GM10266 (cell line): ENCODE measurements around the gene ATAD1.
"Not testable (repeated sequence)": the region's sequence is repeated elsewhere in the genome, so short reads cannot be mapped to it uniquely, and the experiment has no call there.

Experiments
- DNase-seq: peaks from one replicate; pipeline ENCODE4 v3.0.0; 2012; ENCODE audit errors: extremely low spot score
- CTCF ChIP-seq: IDR thresholded peaks from 2 replicates; pipeline ENCODE4 v1.5.1; 2012; ENCODE audit warnings: mild to moderate bottlenecking, low read depth; ENCODE audit not compliant: control insufficient read depth, insufficient read depth; ENCODE audit errors: missing control alignments

ATAD1 gene

GRCh38 chr10:87852089-87852488, 34.1 kb upstream of the ATAD1 start:
- TF ChIP-seq CTCF: no peak

GRCh38 chr10:87850742-87851205, 32.7 kb upstream of the ATAD1 start:
- peak; percentile 55 for TF ChIP-seq CTCF
- peak; percentile 40 for DNase-seq

More at GRCh38 chr10:87852089-87852488, 34.1 kb upstream of the ATAD1 start:
- no peak for DNase-seq

- DNase-seq: no peak
- TF ChIP-seq CTCF: no peak
Measured at GRCh38 chr10:87849001-87849400, 31.0 kb upstream of the ATAD1 start.

GRCh38 chr10:87847550-87847949, 29.5 kb upstream of the ATAD1 start:
- TF ChIP-seq CTCF: no peak
- no peak for DNase-seq

GRCh38 chr10:87846711-87847110, 28.7 kb upstream of the ATAD1 start:
- DNase-seq: not testable (repeated sequence)

GRCh38 chr10:87846023-87846422, 28.0 kb upstream of the ATAD1 start:
- no peak for TF ChIP-seq CTCF
- no peak for DNase-seq

GRCh38 chr10:87845624-87845998, 27.6 kb upstream of the ATAD1 start:
- no peak for TF ChIP-seq CTCF
- no peak for DNase-seq
